ENCODE results near the gene CRK. TPM values are rescaled to one million over a fixed set of nuclear protein-coding genes. Genes with fewer than 3 reads are reported as not detected.
A peak's percentile ranks its signal among the peaks of the same experiment; 100 is the strongest.

CRK gene
- polyA plus RNA-seq, 1 experiment, result 53.8 TPM

DNA sequence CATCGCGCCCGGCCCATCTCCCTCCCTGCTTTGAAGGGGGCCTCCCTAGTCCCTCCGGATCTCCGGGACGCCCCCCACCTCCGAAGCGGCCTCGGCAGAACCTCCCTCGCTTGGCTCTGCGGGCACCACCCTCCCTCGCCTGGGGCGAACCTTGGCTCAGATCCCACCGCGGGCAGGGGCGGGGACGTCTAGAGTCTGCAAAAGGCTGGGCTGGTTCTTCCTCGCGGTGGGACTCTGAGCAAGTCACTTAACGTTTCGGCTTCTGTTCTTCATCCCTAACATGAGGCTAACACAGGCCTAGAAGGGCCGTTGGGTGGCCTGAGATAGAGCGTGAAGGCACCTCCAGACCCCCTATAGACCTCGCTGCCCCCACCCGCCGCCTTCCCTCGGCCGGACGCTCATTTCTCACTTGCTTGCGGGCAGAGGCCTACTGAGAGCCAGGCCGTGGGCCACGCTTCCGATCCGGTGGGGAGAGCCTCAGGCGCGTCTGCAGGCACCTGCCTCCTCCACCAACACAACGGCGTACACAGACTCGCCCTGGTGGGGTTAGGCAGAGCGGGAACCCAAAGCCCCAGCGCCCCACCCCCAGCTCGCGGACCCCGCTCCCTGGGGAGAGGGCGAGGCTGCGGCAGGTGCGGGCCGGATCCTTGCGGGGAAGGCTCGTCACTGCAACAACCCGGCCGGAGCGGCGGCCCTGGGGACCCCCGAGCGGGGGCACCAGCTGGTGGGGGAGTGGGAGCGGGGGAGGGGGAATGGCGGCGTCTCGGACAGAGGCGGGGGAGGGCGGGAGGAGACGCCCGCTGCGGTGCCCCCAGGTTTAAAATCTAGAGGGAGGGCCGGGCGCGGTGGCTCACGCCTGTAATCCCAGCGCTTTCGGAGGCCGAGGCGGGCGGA, 31.0 kb upstream of the CRK start:
- peak overlapping the region; percentile 37 for H3K4me3 ChIP-seq (ENCODE audit: low read depth, low read length)
- TF ChIP-seq, protein P1, sequence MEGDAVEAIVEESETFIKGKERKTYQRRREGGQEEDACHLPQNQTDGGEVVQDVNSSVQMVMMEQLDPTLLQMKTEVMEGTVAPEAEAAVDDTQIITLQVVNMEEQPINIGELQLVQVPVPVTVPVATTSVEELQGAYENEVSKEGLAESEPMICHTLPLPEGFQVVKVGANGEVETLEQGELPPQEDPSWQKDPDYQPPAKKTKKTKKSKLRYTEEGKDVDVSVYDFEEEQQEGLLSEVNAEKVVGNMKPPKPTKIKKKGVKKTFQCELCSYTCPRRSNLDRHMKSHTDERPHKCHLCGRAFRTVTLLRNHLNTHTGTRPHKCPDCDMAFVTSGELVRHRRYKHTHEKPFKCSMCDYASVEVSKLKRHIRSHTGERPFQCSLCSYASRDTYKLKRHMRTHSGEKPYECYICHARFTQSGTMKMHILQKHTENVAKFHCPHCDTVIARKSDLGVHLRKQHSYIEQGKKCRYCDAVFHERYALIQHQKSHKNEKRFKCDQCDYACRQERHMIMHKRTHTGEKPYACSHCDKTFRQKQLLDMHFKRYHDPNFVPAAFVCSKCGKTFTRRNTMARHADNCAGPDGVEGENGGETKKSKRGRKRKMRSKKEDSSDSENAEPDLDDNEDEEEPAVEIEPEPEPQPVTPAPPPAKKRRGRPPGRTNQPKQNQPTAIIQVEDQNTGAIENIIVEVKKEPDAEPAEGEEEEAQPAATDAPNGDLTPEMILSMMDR (IDR thresholded peaks at IDR 0.05; ENCODE audit: insufficient read depth, low read depth, low read length), result no peak
- POLR2A ChIA-PET, result interaction anchor here (0.6 kb wide), 2 partner anchors 183 to 343 kb away, joined by 7 to 9 read pairs; partner anchors contain the start of genes RPA1 and SMYD4
- DNase-seq (ENCODE audit: low read depth), result no peak
- H3K36me3 ChIP-seq (ENCODE audit: control insufficient read depth, insufficient read depth, low read length), result peaks cover 12% of the 10 kb centered on the region
- H3K27me3 ChIP-seq (ENCODE audit: control insufficient read depth, insufficient read depth, low read length), result no peaks in the 10 kb centered on the region
- CTCF ChIA-PET, result interaction anchor here (1.4 to 2.4 kb wide), 2 partner anchors 29 to 121 kb away, joined by 4 to 12 read pairs; partner anchors contain the start of gene INPP5K

DNA sequence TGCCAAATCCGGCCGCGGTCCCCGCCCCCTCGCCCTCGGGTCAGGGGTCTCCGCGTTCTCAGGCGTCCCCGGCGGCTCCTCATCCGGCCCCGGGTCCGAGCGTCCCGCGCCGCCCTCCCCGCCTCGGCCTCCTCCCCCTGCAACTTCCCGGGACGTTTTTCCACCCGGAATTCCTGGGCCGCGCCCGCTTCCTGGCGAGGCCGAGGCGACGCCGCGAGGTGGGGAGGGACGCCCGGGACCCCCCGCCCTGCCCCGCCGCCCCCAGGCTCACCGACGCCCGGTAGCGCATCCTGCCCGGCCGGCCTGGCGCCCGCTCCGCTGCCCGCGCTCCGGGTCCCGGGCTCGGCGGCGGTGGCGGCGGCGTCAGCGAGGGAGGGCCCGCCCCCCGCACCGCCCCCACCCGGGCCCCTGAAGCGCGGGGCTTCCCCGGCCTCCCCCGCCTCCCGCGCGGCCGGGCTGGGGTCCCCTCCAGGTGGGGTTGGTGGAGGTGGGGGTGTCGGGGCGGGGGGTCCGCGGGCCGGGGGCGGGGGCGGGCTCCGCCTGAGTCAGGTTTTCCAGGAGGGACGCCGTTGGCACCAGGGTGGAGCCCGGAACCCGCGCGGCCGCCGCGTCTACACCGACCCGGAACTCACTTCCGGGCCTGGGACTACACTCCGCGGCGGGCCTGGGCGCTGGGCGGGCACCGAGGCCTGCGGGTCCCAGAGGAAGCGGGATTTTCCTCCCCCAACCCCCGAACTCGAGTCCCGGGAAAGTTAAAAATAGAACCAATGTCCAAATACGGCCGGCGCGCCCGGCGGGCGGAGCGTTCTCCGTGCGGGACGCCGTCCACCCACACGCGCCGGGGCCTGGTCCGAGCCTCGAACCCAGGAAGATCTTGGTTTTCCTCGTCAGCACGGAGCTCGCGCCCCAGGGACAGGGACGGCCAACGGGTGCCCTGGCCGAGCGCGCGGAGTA, 29.7 kb upstream of the CRK start:
- H3K36me3 ChIP-seq (ENCODE audit: control insufficient read depth, insufficient read depth, low read length), result peaks cover 19% of the 10 kb centered on the region
- no peak for DNase-seq (ENCODE audit: low read depth)
- CTCF ChIA-PET, result interaction anchor here (0.9 to 2.4 kb wide), 3 partner anchors 27 to 121 kb away, joined by 3 to 12 read pairs (median 5); no protein-coding TSS in a partner anchor
- H3K27me3 ChIP-seq (ENCODE audit: control insufficient read depth, insufficient read depth, low read length), result no peaks in the 10 kb centered on the region
- POLR2A ChIA-PET, result no interaction called here
- TF ChIP-seq, protein P1 (IDR thresholded peaks at IDR 0.05; ENCODE audit: insufficient read depth, low read depth, low read length), result no peak
- peak overlapping the region; percentile 69 for H3K4me3 ChIP-seq (ENCODE audit: low read depth, low read length)

DNA sequence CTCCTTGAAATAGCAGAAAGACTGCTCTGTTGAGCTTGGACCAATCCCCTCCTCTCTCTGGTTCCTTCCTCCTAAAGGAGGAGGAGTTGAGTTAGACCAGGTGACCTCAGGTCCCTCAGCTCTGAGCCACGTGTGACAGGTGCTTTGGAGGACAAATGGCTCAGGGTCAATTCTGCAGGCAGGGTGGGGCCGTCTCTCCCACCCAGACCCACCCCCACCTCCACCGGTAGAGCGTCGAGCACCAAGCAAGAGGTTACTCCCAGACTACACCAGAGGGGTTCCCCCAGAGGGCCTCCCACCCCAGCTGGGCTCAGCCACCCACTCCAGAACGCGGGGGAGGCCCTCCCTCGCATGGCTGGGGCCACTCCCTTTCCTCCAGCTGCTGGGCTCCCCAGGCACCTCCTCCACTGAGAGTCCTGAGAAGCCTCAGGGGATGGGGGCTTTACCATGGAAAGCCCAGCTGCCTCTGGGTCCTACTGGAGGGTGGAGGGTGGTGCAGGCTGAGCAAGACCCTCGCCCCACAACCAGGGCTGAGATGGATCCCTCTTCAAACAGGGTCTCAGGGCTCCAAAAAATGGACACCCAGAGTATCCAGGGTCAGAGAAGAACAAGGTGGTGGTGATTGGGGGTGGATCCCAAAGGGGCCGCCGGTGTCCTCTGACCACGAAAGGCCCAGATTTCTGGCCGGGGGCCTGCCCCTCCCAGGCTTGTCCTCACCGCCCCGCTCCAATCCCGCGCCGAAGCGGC, 28.8 kb upstream of the CRK start:
- TF ChIP-seq, protein P1 (IDR thresholded peaks at IDR 0.05; ENCODE audit: insufficient read depth, low read depth, low read length), result no peak; the same call in 1 of the 2 replicates
- no peak for DNase-seq (ENCODE audit: low read depth)
- POLR2A ChIA-PET, result no interaction called here
- CTCF ChIA-PET, result interaction anchor here (0.6 to 1.2 kb wide), 4 partner anchors 26 to 216 kb away, joined by 3 to 5 read pairs (median 4); no protein-coding TSS in a partner anchor
- Histone ChIP-seq H3K36me3 (ENCODE audit: control insufficient read depth, insufficient read depth, low read length) (peaks cover 23% of the 10 kb centered on the region), H3K4me3 (ENCODE audit: low read depth, low read length) (peak overlapping the region; percentile 69), H3K27me3 (ENCODE audit: control insufficient read depth, insufficient read depth, low read length) (no peaks in the 10 kb centered on the region)

DNA sequence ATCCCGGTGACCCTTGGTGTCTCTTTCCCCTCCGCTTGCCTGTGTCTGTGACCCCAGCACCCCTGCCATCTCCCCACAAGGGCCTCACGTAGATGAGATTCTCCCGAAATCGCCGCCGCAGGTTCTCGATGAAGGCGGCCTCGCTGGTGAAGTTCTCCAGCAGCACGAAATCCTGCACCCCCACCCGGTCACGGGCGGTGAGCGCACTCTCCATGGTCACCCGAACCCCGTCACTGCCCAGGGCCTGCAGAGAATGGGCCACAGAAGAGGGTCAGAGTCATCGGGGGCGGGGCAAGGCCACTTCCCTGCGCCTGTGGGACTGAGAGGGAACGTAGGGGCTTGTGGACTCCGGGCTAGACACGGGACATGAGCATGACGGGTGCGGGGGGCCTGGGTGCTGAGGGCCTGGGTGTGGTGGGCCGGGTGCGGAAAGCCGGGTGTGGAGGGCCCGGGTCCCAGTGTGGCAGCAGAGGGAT, 28.1 kb upstream of the CRK start:
- peaks cover 27% of the 10 kb centered on the region for H3K36me3 ChIP-seq (ENCODE audit: control insufficient read depth, insufficient read depth, low read length)
- peak overlapping the region; percentile 69 for H3K4me3 ChIP-seq (ENCODE audit: low read depth, low read length)
- TF ChIP-seq, protein P1 (IDR thresholded peaks at IDR 0.05; ENCODE audit: insufficient read depth, low read depth, low read length), result no peak
- no peak for DNase-seq (ENCODE audit: low read depth)
- ChIA-PET POLR2A (no interaction called here), CTCF (interaction anchor here (0.6 to 1.5 kb wide), 4 partner anchors 8 to 215 kb away, joined by 3 to 5 read pairs (median 4); partner anchors contain the start of gene MYO1C)
- H3K27me3 ChIP-seq (ENCODE audit: control insufficient read depth, insufficient read depth, low read length), result no peaks in the 10 kb centered on the region

All from BJ (cell line).